ENCODE data around the gene PLCG2. TPM values are rescaled to one million over a fixed set of nuclear protein-coding genes. Genes with fewer than 3 reads are reported as not detected.
A peak's percentile ranks its signal among the peaks of the same experiment; 100 is the strongest.

Gene PLCG2
- total RNA-seq, 4 donors from 2014 or later = 30.5 to 243 (median 56.2) TPM

- peak in 1 of 3 donors; percentile 39 for DNase-seq
- Histone ChIP-seq H3K27ac (no peak overlapping the region), H3K4me3 (no peak overlapping the region), H3K27me3 (no peaks in the 10 kb centered on the region), H3K36me3 (peaks cover 0 to 11% (median 0%) of the 10 kb centered on the region in 3 donors), H3K4me1 (no peaks in the 10 kb centered on the region), H3K9me3 (no peaks in the 10 kb centered on the region)
- TF ChIP-seq POLR2A (IDR thresholded peaks at IDR 0.05) = no peak
- no peak for TF ChIP-seq CTCF (IDR thresholded peaks at IDR 0.05)
These were observed 142.2 kb downstream of the PLCG2 start for GRCh38 chr16:81921085-81921814.

- TF ChIP-seq CTCF (IDR thresholded peaks at IDR 0.05) (no peak), POLR2A (IDR thresholded peaks at IDR 0.05) (no peak)
- Histone ChIP-seq H3K4me3 (no peak overlapping the region), H3K27me3 (no peaks in the 10 kb centered on the region), H3K4me1 (no peaks in the 10 kb centered on the region), H3K9me3 (no peaks in the 10 kb centered on the region), H3K36me3 (peaks cover 0 to 11% (median 0%) of the 10 kb centered on the region in 3 donors), H3K27ac (no peak overlapping the region)
- DNase-seq = peak in 1 of 3 donors; percentile 9
These were observed 142.9 kb downstream of the PLCG2 start for GRCh38 chr16:81921843-81922584.

GRCh38 chr16:81923296-81923695 is 144.2 kb downstream of the PLCG2 start:
- no peak for TF ChIP-seq CTCF (IDR thresholded peaks at IDR 0.05)
- TF ChIP-seq POLR2A (IDR thresholded peaks at IDR 0.05) = no peak
- DNase-seq = peak in 1 of 3 donors; percentile 29

GRCh38 chr16:81925016-81925415 is 145.9 kb downstream of the PLCG2 start:
- Histone ChIP-seq H3K4me3 (no peak overlapping the region), H3K4me1 (no peaks in the 10 kb centered on the region), H3K27me3 (no peaks in the 10 kb centered on the region), H3K9me3 (no peaks in the 10 kb centered on the region), H3K36me3 (no peaks in the 10 kb centered on the region), H3K27ac (no peak overlapping the region)
- TF ChIP-seq POLR2A (IDR thresholded peaks at IDR 0.05) (no peak), CTCF (IDR thresholded peaks at IDR 0.05) (no peak)
- DNase-seq = peak in 1 of 3 donors; percentile 40

More at GRCh38 chr16:81923296-81923695, 144.2 kb downstream of the PLCG2 start:
- Histone ChIP-seq H3K9me3 (no peaks in the 10 kb centered on the region), H3K27ac (no peak overlapping the region), H3K4me3 (no peak overlapping the region), H3K27me3 (no peaks in the 10 kb centered on the region), H3K4me1 (no peaks in the 10 kb centered on the region), H3K36me3 (peaks cover 0 to 11% (median 0%) of the 10 kb centered on the region in 3 donors)

GRCh38 chr16:81926036-81926435 is 146.9 kb downstream of the PLCG2 start:
- peaks cover 0 to 3% (median 0%) of the 10 kb centered on the region in 3 donors for H3K36me3 ChIP-seq
- no peak overlapping the region for H3K27ac ChIP-seq
- H3K4me3 ChIP-seq = no peak overlapping the region
- no peaks in the 10 kb centered on the region for H3K4me1 ChIP-seq
- no peaks in the 10 kb centered on the region for H3K9me3 ChIP-seq
- TF ChIP-seq CTCF (IDR thresholded peaks at IDR 0.05) (no peak), POLR2A (IDR thresholded peaks at IDR 0.05) (no peak)
- DNase-seq = peak in 1 of 3 donors; percentile 24
- H3K27me3 ChIP-seq = no peaks in the 10 kb centered on the region

Data from Peyer's patch (tissue), 4 donors.